Naive thymus-derived CD8-positive, alpha-beta T cell (primary cell): ENCODE data around the gene GJA10. TPM values are rescaled to one million over a fixed set of nuclear protein-coding genes. Genes with fewer than 3 reads are reported as not detected.
A peak's percentile ranks its signal among the peaks of the same experiment; 100 is the strongest.
"Not testable (repeated sequence)": the region's sequence is repeated elsewhere in the genome, so short reads cannot be mapped to it uniquely, and the experiment has no call there.

Experiments
- ATAC-seq, 2 donors: fragments of 150-1000 bp; cut with Tn5 transposase in 1 of 2; sonication (Bioruptor Pico), chemical (Tn5 transposase) in 1 of 2; 1 replicate in 1 of 2; 2 replicates in 1 of 2; pipeline ENCODE4 v1.10.0; 2021; ENCODE audit warnings: mild to moderate bottlenecking in 2 of 2, moderate library complexity in 2 of 2
- POLR2A ChIA-PET: fragments of 350-600 bp; sonication (Branson Sonifier 250); formaldehyde crosslinking; loops from one replicate; lab custom pipeline; 2021; ENCODE audit warnings: antibody characterized with exemption; lab: Charles Lee
- DNase-seq, 10 donors: peaks; one replicate each; pipeline versions ENCODE4 v3.0.0 to v3.0.0-alpha.2; 2020 to 2022
- H3K27ac Mint-ChIP-seq, 10 donors: one replicate each; pipeline ENCODE4 v1.8.0; 2020 to 2022; ENCODE audit warnings: mild to moderate bottlenecking in 10 of 10, mixed read lengths in 10 of 10, moderate library complexity in 4 of 10, inconsistent platforms in 1 of 10
- H3K27me3 Mint-ChIP-seq, 5 donors: one replicate each; pipeline ENCODE4 v1.8.0; 2021 to 2022; ENCODE audit warnings: mixed read lengths in 5 of 5
- H3K36me3 Mint-ChIP-seq, 3 donors: one replicate each; pipeline ENCODE4 v1.8.0; 2020 to 2022; ENCODE audit warnings: mixed read lengths in 3 of 3, mild to moderate bottlenecking in 2 of 3, inconsistent platforms in 1 of 3
- H3K4me1 Mint-ChIP-seq, 4 donors: one replicate each; pipeline ENCODE4 v1.8.0; 2021 to 2022; ENCODE audit warnings: mixed read lengths in 4 of 4
- H3K4me3 Mint-ChIP-seq, 10 donors: one replicate each; pipeline ENCODE4 v1.8.0; 2020 to 2022; ENCODE audit warnings: mild to moderate bottlenecking in 10 of 10, mixed read lengths in 10 of 10, moderate library complexity in 6 of 10, inconsistent platforms in 1 of 10
- H3K9me3 Mint-ChIP-seq, 9 donors: one replicate each; pipeline ENCODE4 v1.8.0; 2020 to 2022; ENCODE audit warnings: mixed read lengths in 9 of 9, mild to moderate bottlenecking in 3 of 9, inconsistent platforms in 1 of 9, moderate library complexity in 1 of 9
- polyA plus RNA-seq, 3 donors: library from polyadenylated mRNA; unstranded; fragments of 300-500 nt; fragmentation: Illumina TruSeq; gene quantifications; one replicate each; pipeline ENCODE4 v1.2.3, GENCODE V29; 2021
- total RNA-seq, 8 experiments: library from RNA in 2 of 8; stranded (reverse) in 2 of 8; gene quantifications; one replicate each; pipeline ENCODE4 v1.2.3 and lab custom pipeline; 2021 to 2026

The GJA10 gene
- total RNA-seq (not detected), polyA plus RNA-seq (not detected), total RNA-seq (lab: John Stamatoyannopoulos, UW) (0 reads per million in 6 experiments)

- no peaks in the 10 kb centered on the region for H3K9me3 Mint-ChIP-seq
- no peak for ATAC-seq
- H3K27ac Mint-ChIP-seq, result no peak within 1 kb of the TSS
- no peak within 1 kb of the TSS for H3K4me3 Mint-ChIP-seq
- POLR2A ChIA-PET, result no interaction called here
- no peak for DNase-seq
- peaks cover 32 to 65% (median 47%) of the 10 kb centered on the region in 5 donors for H3K27me3 Mint-ChIP-seq
- peaks cover 0 to 6% (median 0%) of the 10 kb centered on the region in 4 donors for H3K4me1 Mint-ChIP-seq
- H3K36me3 Mint-ChIP-seq, result no peaks in the 10 kb centered on the region
These were observed at the start of gene GJA10 for GRCh38 chr6:89894169-89894568. Gene GJA10, plus strand, starts transcription at chr6:89894469. Its CDS starts 0 bp downstream, at chr6:89894469.

GRCh38 chr6:89847513-89847912, 46.8 kb upstream of the GJA10 start:
- H3K9me3 Mint-ChIP-seq, ATAC-seq, DNase-seq, H3K27ac Mint-ChIP-seq, H3K27me3 Mint-ChIP-seq, H3K4me3 Mint-ChIP-seq: not testable (repeated sequence)
- H3K36me3 Mint-ChIP-seq, result peaks cover 0 to 59% (median 16%) of the 10 kb centered on the region in 3 donors
- peaks cover 11 to 31% (median 16%) of the 10 kb centered on the region in 4 donors for H3K4me1 Mint-ChIP-seq
- POLR2A ChIA-PET, result interaction anchor here (0.5 kb wide), 1 partner anchor 57 kb away, joined by 3 read pairs; no protein-coding TSS in a partner anchor

GRCh38 chr6:89853068-89853467, 41.2 kb upstream of the GJA10 start:
- Mint-ChIP-seq H3K36me3 (peaks cover 9 to 96% (median 42%) of the 10 kb centered on the region in 3 donors), H3K27ac (no peak overlapping the region), H3K4me1 (peaks cover 0 to 14% (median 4%) of the 10 kb centered on the region in 4 donors), H3K4me3 (no peak overlapping the region), H3K9me3 (no peaks in the 10 kb centered on the region), H3K27me3 (no peaks in the 10 kb centered on the region)
- DNase-seq (no peak), ATAC-seq (no peak)
- POLR2A ChIA-PET, result interaction anchor here (0.6 kb wide), 1 partner anchor 39 kb away, joined by 6 read pairs; no protein-coding TSS in a partner anchor

- peaks cover 0 to 15% (median 10%) of the 10 kb centered on the region in 4 donors for H3K4me1 Mint-ChIP-seq
- H3K9me3 Mint-ChIP-seq, result peaks cover 0 to 9% (median 0%) of the 10 kb centered on the region in 9 donors
- H3K4me3 Mint-ChIP-seq, result no peak overlapping the region
- POLR2A ChIA-PET, result no interaction called here
- H3K36me3 Mint-ChIP-seq, result peaks cover 29 to 90% (median 62%) of the 10 kb centered on the region in 3 donors
- ATAC-seq, result no peak
- H3K27ac Mint-ChIP-seq, result no peak overlapping the region
- DNase-seq, result no peak
- H3K27me3 Mint-ChIP-seq, result no peaks in the 10 kb centered on the region
These were observed 36.2 kb upstream of the GJA10 start for GRCh38 chr6:89858041-89858440.

GRCh38 chr6:89859744-89860143, 34.5 kb upstream of the GJA10 start:
- peak overlapping the region in 5 of 10 donors; percentile 20 to 74 (median 61) for H3K27ac Mint-ChIP-seq
- no peak overlapping the region for H3K4me3 Mint-ChIP-seq
- peaks cover 25 to 88% (median 61%) of the 10 kb centered on the region in 3 donors for H3K36me3 Mint-ChIP-seq
- DNase-seq (no peak), ATAC-seq (no peak)
- POLR2A ChIA-PET, result no interaction called here
- no peaks in the 10 kb centered on the region for H3K27me3 Mint-ChIP-seq
- peaks cover 0 to 9% (median 0%) of the 10 kb centered on the region in 9 donors for H3K9me3 Mint-ChIP-seq
- peaks cover 0 to 15% (median 9%) of the 10 kb centered on the region in 4 donors for H3K4me1 Mint-ChIP-seq

GRCh38 chr6:89862273-89862672, 32.0 kb upstream of the GJA10 start:
- POLR2A ChIA-PET, result no interaction called here
- no peak for DNase-seq
- peak overlapping the region in 2 of 10 donors; percentile 2 to 56 for H3K27ac Mint-ChIP-seq
- peaks cover 0 to 15% (median 9%) of the 10 kb centered on the region in 4 donors for H3K4me1 Mint-ChIP-seq
- no peaks in the 10 kb centered on the region for H3K27me3 Mint-ChIP-seq
- peaks cover 0 to 9% (median 0%) of the 10 kb centered on the region in 9 donors for H3K9me3 Mint-ChIP-seq
- H3K4me3 Mint-ChIP-seq, result no peak overlapping the region
- no peak for ATAC-seq
- peaks cover 20 to 85% (median 66%) of the 10 kb centered on the region in 3 donors for H3K36me3 Mint-ChIP-seq

- H3K9me3 Mint-ChIP-seq, result peaks cover 0 to 9% (median 0%) of the 10 kb centered on the region in 9 donors
- H3K27me3 Mint-ChIP-seq, result no peaks in the 10 kb centered on the region
- H3K4me1 Mint-ChIP-seq, result peaks cover 0 to 15% (median 9%) of the 10 kb centered on the region in 4 donors
- no peak overlapping the region for H3K4me3 Mint-ChIP-seq
- H3K36me3 Mint-ChIP-seq, result peaks cover 20 to 85% (median 70%) of the 10 kb centered on the region in 3 donors
- H3K27ac Mint-ChIP-seq, result peak overlapping the region in 4 of 10 donors; percentile 2 to 64 (median 59)
- POLR2A ChIA-PET, result no interaction called here
- DNase-seq, result no peak
- no peak for ATAC-seq
These were observed 31.6 kb upstream of the GJA10 start for GRCh38 chr6:89862698-89863097.

GRCh38 chr6:89866024-89866678, 28.1 kb upstream of the GJA10 start:
- Mint-ChIP-seq H3K36me3 (peaks cover 11 to 79% (median 65%) of the 10 kb centered on the region in 3 donors), H3K4me3 (no peak overlapping the region), H3K27ac (no peak overlapping the region), H3K9me3 (peaks cover 0 to 9% (median 0%) of the 10 kb centered on the region in 9 donors), H3K4me1 (peaks cover 0 to 10% (median 6%) of the 10 kb centered on the region in 4 donors), H3K27me3 (no peaks in the 10 kb centered on the region)
- DNase-seq (no peak), ATAC-seq (no peak)
- POLR2A ChIA-PET, result no interaction called here

GRCh38 chr6:89873721-89874120, 20.5 kb upstream of the GJA10 start:
- Mint-ChIP-seq H3K4me3 (no peak overlapping the region), H3K27me3 (no peaks in the 10 kb centered on the region), H3K4me1 (peaks cover 0 to 2% (median 0%) of the 10 kb centered on the region in 4 donors), H3K27ac (no peak overlapping the region), H3K36me3 (peaks cover 0 to 46% (median 18%) of the 10 kb centered on the region in 3 donors), H3K9me3 (no peaks in the 10 kb centered on the region)
- POLR2A ChIA-PET, result no interaction called here
- DNase-seq (no peak), ATAC-seq (no peak)

GRCh38 chr6:89874438-89874837, 19.8 kb upstream of the GJA10 start:
- H3K4me1 Mint-ChIP-seq, result peaks cover 0 to 2% (median 0%) of the 10 kb centered on the region in 4 donors
- DNase-seq, result no peak
- H3K27ac Mint-ChIP-seq, result peak overlapping the region in 2 of 10 donors; percentile 7 to 69
- H3K27me3 Mint-ChIP-seq, result no peaks in the 10 kb centered on the region
- H3K36me3 Mint-ChIP-seq, result peaks cover 0 to 41% (median 18%) of the 10 kb centered on the region in 3 donors
- no peaks in the 10 kb centered on the region for H3K9me3 Mint-ChIP-seq
- no peak for ATAC-seq
- no peak overlapping the region for H3K4me3 Mint-ChIP-seq
- POLR2A ChIA-PET, result no interaction called here

GRCh38 chr6:89886378-89887120, 7.7 kb upstream of the GJA10 start:
- Mint-ChIP-seq H3K27me3 (peaks cover 11 to 16% (median 14%) of the 10 kb centered on the region in 5 donors), H3K27ac (no peak overlapping the region), H3K4me1 (peaks cover 0 to 5% (median 0%) of the 10 kb centered on the region in 4 donors), H3K36me3 (no peaks in the 10 kb centered on the region), H3K9me3 (no peaks in the 10 kb centered on the region), H3K4me3 (no peak overlapping the region)
- DNase-seq, result no peak
- POLR2A ChIA-PET, result no interaction called here
- ATAC-seq, result no peak

- DNase-seq (peak in 3 of 10 donors; percentile 0 to 18 (median 17)), ATAC-seq (peak; percentile 57 to 70)
- H3K4me1 Mint-ChIP-seq, result peaks cover 0 to 6% (median 0%) of the 10 kb centered on the region in 4 donors
- H3K27me3 Mint-ChIP-seq, result peaks cover 15 to 21% (median 17%) of the 10 kb centered on the region in 5 donors
- no peaks in the 10 kb centered on the region for H3K36me3 Mint-ChIP-seq
- no peak overlapping the region for H3K27ac Mint-ChIP-seq
- peak overlapping the region in 3 of 10 donors; percentile 38 to 53 (median 52) for H3K4me3 Mint-ChIP-seq
- no peaks in the 10 kb centered on the region for H3K9me3 Mint-ChIP-seq
- POLR2A ChIA-PET, result no interaction called here
These were observed 6.7 kb upstream of the GJA10 start for GRCh38 chr6:89887452-89888137.
